Stimulated activated CD4-positive, alpha-beta T cell treated with anti-CD3 and anti-CD28 coated beads, Interleukin-12 subunit alpha, Interleukin-12 subunit beta, amount 100 ng/mL, for 24 hours (primary cell): ENCODE data around the gene DCTN1.
A peak's percentile ranks its signal among the peaks of the same experiment; 100 is the strongest.
"Not testable (repeated sequence)": the region's sequence is repeated elsewhere in the genome, so short reads cannot be mapped to it uniquely, and the experiment has no call there.

Experiments
- DNase-seq, 2 experiments: peaks; one replicate each; pipeline ENCODE4 v3.0.0-alpha.2; 2020; ENCODE audit warnings: low read depth in 2 of 2

DCTN1 gene

GRCh38 chr2:74379851-74380789 lies at the start of gene DCTN1:
Gene DCTN1 (minus strand): TSS chr2:74380311. CDS start chr2:74380037, 274 bp downstream.
- DNase-seq: no peak

DNA sequence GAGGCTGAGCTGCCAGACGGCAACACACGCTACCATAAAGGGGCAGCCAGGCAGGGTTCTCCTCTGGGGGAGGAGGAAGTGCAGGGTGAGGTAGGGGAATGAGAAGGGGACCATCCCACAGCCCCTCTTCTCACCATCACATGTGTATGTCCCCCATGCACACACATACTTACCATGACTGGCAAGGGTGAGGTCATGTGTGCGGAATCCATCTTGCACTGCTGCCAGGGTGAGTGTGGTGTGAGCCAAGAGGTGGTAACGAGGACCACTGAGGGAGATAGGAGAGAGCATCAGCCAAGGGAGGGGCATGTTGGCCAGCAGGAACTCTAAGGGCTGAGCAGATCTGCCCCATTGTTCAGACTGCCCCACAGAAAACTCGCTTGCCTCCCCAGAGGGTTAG lies 48.6 kb upstream of the DCTN1 start:
- no peak for DNase-seq

GRCh38 chr2:74427551-74427950 lies 47.4 kb upstream of the DCTN1 start:
- no peak for DNase-seq

DNA sequence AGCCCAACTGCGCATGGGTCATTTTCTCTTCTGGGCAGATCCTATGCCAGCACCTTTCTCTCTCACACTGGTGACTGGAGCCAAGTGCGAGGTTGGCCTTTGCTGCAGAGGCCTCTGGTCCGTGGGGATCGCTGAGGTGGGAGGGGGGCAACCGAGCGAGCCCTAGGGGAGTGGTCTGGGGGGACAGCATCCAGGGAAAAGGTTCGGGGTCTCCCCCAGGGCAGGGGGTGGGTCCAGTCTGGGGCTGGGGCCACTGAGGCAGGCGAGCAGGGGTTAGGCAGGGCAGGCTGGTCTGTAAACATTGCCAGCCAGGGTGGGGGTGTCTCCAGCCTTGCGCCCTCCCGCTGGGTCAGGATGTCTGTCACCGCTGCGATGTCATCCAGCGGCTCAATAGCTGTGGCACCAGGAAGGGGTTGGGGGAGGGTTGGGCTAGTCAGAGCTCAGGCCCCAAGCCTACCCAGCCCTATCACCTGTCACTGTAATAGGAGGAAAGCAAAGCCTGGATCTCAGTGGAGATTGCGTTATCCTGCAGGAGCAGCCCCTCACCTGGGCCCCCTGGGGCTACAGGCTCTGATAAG lies 46.2 kb upstream of the DCTN1 start:
- no peak for DNase-seq

DNA sequence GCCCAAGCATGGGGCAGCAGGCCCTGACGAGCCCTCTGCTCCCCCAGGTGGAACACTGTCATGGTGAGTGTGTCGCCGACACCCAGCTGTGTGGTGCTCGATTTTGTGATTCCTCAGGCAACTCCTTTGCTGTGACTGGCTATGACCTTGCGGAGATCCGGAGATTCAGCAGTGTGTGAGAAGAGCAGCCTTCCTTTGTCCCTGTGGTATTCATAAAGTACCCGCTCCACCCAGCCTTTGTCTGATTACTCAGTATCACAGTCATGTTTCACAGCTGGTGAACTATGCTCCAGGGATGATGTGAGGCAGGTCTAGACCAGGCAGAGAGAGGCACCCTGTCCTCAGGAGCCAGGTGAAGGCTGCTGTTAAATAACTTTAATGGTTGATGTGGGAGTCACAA lies 45.4 kb upstream of the DCTN1 start:
- DNase-seq: no peak

- DNase-seq: no peak
Measured at GRCh38 chr2:74424995-74425406, 44.9 kb upstream of the DCTN1 start.

DNA sequence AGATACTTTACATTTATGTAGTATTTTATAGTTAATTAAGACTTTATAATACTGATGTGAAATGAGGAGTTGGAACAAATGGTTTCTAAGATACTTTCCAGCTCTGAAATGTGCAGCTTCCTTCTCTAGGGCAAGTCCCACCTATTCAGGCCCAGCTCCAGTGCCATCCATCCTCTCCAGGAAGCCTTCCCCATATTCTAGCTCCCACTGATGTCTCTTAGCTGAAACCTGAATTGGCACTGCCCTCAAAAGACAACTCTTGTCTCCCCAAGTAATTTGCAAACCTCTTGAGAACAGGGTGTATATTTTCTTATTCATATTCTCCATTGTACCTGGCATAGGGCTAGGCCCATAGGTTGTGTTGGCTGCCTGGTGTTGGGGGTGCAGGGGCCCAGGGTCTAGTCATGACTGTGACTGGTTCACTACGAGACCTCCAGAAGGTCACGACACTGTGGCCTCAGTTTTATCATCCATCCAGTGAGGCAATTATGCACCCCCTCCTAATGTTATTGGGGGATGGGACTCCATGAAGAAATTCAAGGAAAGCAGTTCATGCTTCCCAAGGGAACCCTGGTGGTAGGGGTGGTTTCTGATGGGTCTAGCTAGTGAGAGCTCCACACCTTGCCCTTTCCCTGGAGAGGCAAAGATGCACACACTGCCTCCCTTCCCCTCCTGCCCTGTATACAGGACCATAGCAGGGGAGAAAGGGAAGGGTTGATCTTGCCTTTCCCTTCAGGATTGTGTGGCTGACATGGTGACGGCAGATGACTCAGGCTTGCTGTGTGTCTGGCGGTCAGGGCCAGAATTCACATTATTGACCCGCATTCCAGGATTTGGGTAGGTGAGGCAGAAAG lies 44.3 kb upstream of the DCTN1 start:
- DNase-seq: no peak

- no peak for DNase-seq
Measured at GRCh38 chr2:74423231-74424095, 43.4 kb upstream of the DCTN1 start.

- DNase-seq: peak; percentile 85 to 92
Measured at GRCh38 chr2:74421221-74421870, 41.2 kb upstream of the DCTN1 start, which contains the start of the genes C2orf81 and WDR54. Gene C2orf81 (minus strand): TSS chr2:74421619. CDS start chr2:74421560, 59 bp downstream. Gene WDR54 (plus strand): TSS chr2:74421730. CDS start chr2:74422154, 424 bp downstream.

- DNase-seq: not testable (repeated sequence)
Measured at GRCh38 chr2:74420443-74421103, 40.5 kb upstream of the DCTN1 start.

DNA sequence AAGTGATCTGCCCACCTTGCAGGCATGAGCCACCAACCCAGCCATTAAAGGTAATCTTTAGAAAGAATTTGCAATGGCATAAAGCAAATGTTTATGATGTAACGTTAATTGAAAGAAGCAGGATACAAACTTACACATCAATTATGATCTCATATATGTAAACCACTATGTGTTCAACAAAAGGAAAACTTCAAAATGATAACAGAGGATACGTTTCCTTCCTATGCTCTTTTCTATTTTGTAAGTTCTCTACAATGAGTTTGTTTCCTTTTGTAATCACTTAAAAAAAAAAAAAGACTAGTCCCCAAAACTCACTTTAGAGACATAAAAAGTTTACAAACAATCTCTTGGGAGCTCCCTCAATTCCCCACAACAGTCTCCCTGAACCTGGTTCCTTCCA lies 39.9 kb upstream of the DCTN1 start:
- DNase-seq: no peak

GRCh38 chr2:74419345-74419744 lies 39.2 kb upstream of the DCTN1 start:
- DNase-seq: no peak

- no peak for DNase-seq
Measured at GRCh38 chr2:74418312-74418711, 38.2 kb upstream of the DCTN1 start.

DNA sequence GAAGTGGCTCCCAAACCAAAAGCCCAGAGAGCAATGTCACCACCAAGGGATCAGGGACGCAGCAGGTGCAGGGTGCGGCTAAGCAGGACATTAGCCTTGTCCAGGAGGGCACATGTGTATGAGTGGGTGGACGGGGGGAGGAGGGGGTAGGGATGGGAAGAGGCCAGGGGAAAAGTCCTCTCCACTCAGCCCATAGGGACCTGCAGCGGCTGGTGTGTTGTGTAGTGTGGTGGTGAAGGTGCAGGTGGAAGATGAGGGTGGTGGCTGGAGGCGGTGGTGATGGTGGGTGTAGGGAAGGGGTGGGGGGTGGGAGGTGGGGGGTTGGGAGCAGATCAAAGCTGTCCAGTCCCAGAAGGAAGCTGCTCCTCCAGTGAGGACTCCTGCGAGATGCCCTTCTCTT lies 37.7 kb upstream of the DCTN1 start:
- no peak for DNase-seq

- DNase-seq: no peak
Measured at GRCh38 chr2:74417197-74417596, 37.1 kb upstream of the DCTN1 start.

DNA sequence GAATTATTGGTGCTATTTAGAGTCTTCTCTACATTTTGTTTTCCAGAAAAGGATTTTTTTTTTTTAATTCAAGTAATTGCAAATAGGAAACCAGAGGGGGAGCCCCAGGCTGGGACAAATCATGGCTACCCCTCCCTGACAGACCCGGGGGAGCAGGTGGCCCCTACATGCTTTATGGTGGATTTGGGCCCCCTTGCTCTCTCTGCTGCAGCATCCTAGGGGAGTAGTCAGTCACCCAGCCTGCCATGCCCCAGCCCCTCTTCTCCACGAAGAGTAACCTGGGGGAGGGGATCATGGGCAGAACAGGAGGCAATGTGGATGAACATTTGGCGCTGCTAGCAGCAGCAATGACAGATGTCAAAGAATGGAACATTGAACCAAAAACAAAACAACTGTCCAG lies 36.7 kb upstream of the DCTN1 start:
- no peak for DNase-seq

GRCh38 chr2:74415762-74416395 lies 35.8 kb upstream of the DCTN1 start:
- DNase-seq: no peak

- DNase-seq: no peak
Measured at GRCh38 chr2:74414881-74415761, 35.0 kb upstream of the DCTN1 start.

GRCh38 chr2:74414441-74414840 lies 34.3 kb upstream of the DCTN1 start:
- no peak for DNase-seq
